Measurements from ENCODE around the gene NCOR2. TPM values are rescaled to one million over a fixed set of nuclear protein-coding genes. Genes with fewer than 3 reads are reported as not detected.
A peak's percentile ranks its signal among the peaks of the same experiment; 100 is the strongest.

NCOR2 gene
- total and polyA plus RNA-seq, 2 of the 4 experiments (the other 2 are of a cell fraction) = 12.9 to 40.8 TPM

DNA sequence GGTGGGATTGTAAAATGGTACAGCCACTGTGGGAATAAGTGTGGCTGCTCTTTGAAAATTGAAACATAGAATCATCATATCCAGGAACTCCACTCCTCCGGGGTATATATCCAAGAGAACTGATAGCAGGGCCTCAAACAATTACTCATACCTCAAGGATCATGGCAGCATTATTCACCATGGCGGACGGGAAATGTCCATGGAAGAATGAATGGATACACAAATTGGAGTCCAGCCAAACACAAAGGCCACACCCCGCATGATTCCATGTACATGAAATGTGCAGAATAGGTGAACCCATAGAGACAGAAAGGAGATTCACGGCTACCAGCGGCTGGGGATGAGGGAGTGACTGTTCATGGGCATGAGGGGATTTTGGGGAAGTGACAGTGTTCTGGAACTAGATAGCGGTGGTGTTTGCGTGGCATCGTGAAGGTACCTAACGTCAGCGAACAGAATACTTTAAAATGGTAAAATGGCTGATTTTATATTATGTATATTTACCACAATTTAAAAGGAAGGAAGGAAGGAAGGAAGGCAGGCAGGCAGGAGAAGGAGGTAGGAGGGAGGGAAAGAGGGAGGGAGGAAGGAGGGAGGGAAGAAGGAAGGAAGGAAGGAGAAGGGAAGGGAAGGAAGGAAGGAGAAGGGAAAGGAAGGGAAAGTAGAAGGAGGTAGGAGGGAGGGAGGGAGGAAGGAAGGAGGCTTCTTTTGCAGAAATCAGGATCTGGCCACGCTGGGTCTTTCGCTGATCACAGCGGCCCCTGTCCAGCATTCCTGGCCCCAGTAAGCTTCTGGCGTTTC, 14.1 kb upstream of the NCOR2 start:
- Histone ChIP-seq H2BK20ac (ENCODE audit: low read depth, low read length) (no peak overlapping the region), H3K27ac (ENCODE audit: insufficient read depth, low read length) (no peak overlapping the region), H2AK9ac (replicated peaks; ENCODE audit: low read depth, low read length, poor library complexity) (no peak overlapping the region), H3K56ac (ENCODE audit: extremely low read depth, insufficient read depth, low read length) (no peak overlapping the region), H2BK5ac (ENCODE audit: low read depth, low read length, poor library complexity, severe bottlenecking) (no peak overlapping the region), H3K9me1 (ENCODE audit: insufficient read depth, low read length) (no peaks in the 10 kb centered on the region), H3K79me1 (ENCODE audit: low read depth in 1 of 2, low read length in 2 of 2) (no peaks in the 10 kb centered on the region), H4K20me1 (ENCODE audit: insufficient read depth, low read length) (no peaks in the 10 kb centered on the region), H2BK120ac (ENCODE audit: low read depth, low read length) (no peak overlapping the region), H3K4me1 (ENCODE audit: control insufficient read depth, insufficient read depth, low read length) (no peaks in the 10 kb centered on the region), H3K4ac (ENCODE audit: low read depth, low read length) (no peak overlapping the region), H3K36me3 (ENCODE audit: control insufficient read depth, insufficient read depth, low read length) (no peaks in the 10 kb centered on the region), H4K5ac (ENCODE audit: low read depth, low read length) (no peak overlapping the region), H2AFZ (replicated peaks; ENCODE audit: low read length, poor library complexity) (peak overlapping the region; percentile 21), H4K91ac (ENCODE audit: insufficient read depth, low read depth, low read length) (no peak overlapping the region), H3K14ac (replicated peaks; ENCODE audit: low read depth, low read length) (no peak overlapping the region), H3K4me2 (ENCODE audit: low read depth, low read length) (no peak overlapping the region), H3K18ac (ENCODE audit: low read depth, low read length) (no peak overlapping the region), H3K27me3 (ENCODE audit: control insufficient read depth, insufficient read depth, low read length) (no peaks in the 10 kb centered on the region), H2BK15ac (ENCODE audit: low read depth, low read length) (no peak overlapping the region), H4K8ac (ENCODE audit: low read depth in 2 of 2, low read length in 2 of 2) (no peak overlapping the region), H3K9me3 (ENCODE audit: control insufficient read depth, insufficient read depth, low read length) (peaks cover 12% of the 10 kb centered on the region), H2AK5ac (ENCODE audit: low read depth, low read length) (no peak overlapping the region), H3K23ac (ENCODE audit: low read depth, low read length) (no peak overlapping the region), H3K9ac (ENCODE audit: low read depth, low read length) (no peak overlapping the region), H3K4me3 (ENCODE audit: insufficient read depth, low read depth, low read length) (no peak overlapping the region)
- DNase-seq (no peak), ATAC-seq (ENCODE audit: low read depth) (no peak)
- POLR2A ChIA-PET (ENCODE audit: unreplicated experiment) = no interaction called here
- no TSS peak for BruUV-seq (replicated peaks)
- intact Hi-C loops (cut with micrococcal nuclease) (no loop called here), in situ Hi-C loops (cut with MboI; ENCODE audit: low sequenced_read_pairs) (no loop called here), dilution Hi-C loops (cut with HindIII; ENCODE audit: low sequenced_read_pairs, unreplicated experiment) (no loop called here)
- 73% methylated on average over 4 of the region's 15 CpGs; no CpG with 5 or more reads in 1 of the 2 experiments for whole genome bisulfite sequencing, 2 experiments (ENCODE audit: extremely low coverage in 2 of 2, insufficient read length in 1 of 2)
- TF ChIP-seq MXI1 (IDR thresholded peaks at IDR 0.05; ENCODE audit: borderline replicate concordance, low read depth, low read length) = no peak
- TF ChIP-seq SMC3 (IDR thresholded peaks at IDR 0.05; ENCODE audit: low read depth, low read length) = no peak
- TF ChIP-seq BHLHE40 (IDR thresholded peaks at IDR 0.05; ENCODE audit: low read depth, low read length) = no peak
- TF ChIP-seq POLR2A (IDR thresholded peaks at IDR 0.05; ENCODE audit: low read depth, low read length) = no peak
- TF ChIP-seq, protein P1, sequence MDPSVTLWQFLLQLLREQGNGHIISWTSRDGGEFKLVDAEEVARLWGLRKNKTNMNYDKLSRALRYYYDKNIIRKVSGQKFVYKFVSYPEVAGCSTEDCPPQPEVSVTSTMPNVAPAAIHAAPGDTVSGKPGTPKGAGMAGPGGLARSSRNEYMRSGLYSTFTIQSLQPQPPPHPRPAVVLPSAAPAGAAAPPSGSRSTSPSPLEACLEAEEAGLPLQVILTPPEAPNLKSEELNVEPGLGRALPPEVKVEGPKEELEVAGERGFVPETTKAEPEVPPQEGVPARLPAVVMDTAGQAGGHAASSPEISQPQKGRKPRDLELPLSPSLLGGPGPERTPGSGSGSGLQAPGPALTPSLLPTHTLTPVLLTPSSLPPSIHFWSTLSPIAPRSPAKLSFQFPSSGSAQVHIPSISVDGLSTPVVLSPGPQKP (IDR thresholded peaks at IDR 0.05; ENCODE audit: borderline replicate concordance, low read depth, low read length) = no peak
- no peak for TF ChIP-seq FOS (IDR thresholded peaks at IDR 0.05; ENCODE audit: low read depth, low read length)
- TF ChIP-seq RCOR1 (IDR thresholded peaks at IDR 0.05; ENCODE audit: insufficient replicate concordance, low read length) = no peak
- TF ChIP-seq CEBPB (IDR thresholded peaks at IDR 0.05; ENCODE audit: low read depth, low read length) = no peak
- TF ChIP-seq CHD1 (IDR thresholded peaks at IDR 0.05; ENCODE audit: low read depth, low read length) = no peak
- no peak for TF ChIP-seq NFE2L2 (IDR thresholded peaks at IDR 0.05; ENCODE audit: low read depth, low read length)
- no peak for TF ChIP-seq MAFK (IDR thresholded peaks at IDR 0.05; ENCODE audit: low read depth, low read length)
- TF ChIP-seq, protein P2, sequence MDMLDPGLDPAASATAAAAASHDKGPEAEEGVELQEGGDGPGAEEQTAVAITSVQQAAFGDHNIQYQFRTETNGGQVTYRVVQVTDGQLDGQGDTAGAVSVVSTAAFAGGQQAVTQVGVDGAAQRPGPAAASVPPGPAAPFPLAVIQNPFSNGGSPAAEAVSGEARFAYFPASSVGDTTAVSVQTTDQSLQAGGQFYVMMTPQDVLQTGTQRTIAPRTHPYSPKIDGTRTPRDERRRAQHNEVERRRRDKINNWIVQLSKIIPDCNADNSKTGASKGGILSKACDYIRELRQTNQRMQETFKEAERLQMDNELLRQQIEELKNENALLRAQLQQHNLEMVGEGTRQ (IDR thresholded peaks at IDR 0.05; ENCODE audit: low read depth, low read length) = no peak
- TF ChIP-seq RAD21 (IDR thresholded peaks at IDR 0.05; ENCODE audit: low read length) = no peak
- TF ChIP-seq, protein P3, sequence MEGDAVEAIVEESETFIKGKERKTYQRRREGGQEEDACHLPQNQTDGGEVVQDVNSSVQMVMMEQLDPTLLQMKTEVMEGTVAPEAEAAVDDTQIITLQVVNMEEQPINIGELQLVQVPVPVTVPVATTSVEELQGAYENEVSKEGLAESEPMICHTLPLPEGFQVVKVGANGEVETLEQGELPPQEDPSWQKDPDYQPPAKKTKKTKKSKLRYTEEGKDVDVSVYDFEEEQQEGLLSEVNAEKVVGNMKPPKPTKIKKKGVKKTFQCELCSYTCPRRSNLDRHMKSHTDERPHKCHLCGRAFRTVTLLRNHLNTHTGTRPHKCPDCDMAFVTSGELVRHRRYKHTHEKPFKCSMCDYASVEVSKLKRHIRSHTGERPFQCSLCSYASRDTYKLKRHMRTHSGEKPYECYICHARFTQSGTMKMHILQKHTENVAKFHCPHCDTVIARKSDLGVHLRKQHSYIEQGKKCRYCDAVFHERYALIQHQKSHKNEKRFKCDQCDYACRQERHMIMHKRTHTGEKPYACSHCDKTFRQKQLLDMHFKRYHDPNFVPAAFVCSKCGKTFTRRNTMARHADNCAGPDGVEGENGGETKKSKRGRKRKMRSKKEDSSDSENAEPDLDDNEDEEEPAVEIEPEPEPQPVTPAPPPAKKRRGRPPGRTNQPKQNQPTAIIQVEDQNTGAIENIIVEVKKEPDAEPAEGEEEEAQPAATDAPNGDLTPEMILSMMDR (conservative IDR thresholded peaks at IDR 0.05; ENCODE audit: low read depth, low read length) = no peak
- no peak for TF ChIP-seq MAZ (IDR thresholded peaks at IDR 0.05; ENCODE audit: borderline replicate concordance, low read depth, low read length)
- TF ChIP-seq RFX5 (IDR thresholded peaks at IDR 0.05; ENCODE audit: low read depth, low read length) = no peak
- CTCF ChIA-PET = no interaction called here

All from IMR-90 (cell line).